KMS-11 (cell line): Measurements from ENCODE around the gene GDI1.

Source experiments
- H2AFZ ChIP-seq: fragments of 200-600 bp; sonication (generic); 2 replicates; pipeline ENCODE4 v1.6.1; 2016; ENCODE audit warnings: antibody characterized with exemption, mixed run types, low read depth
- H3K27ac ChIP-seq: fragments of 200-600 bp; sonication (generic); 2 replicates; pipeline ENCODE4 v1.6.1; 2016; ENCODE audit warnings: mild to moderate bottlenecking, mixed run types
- H3K27me3 ChIP-seq: fragments of 200-600 bp; sonication (generic); 2 replicates; pipeline ENCODE4 v1.6.1; 2017; ENCODE audit warnings: mild to moderate bottlenecking, low read depth, mixed run types, moderate library complexity; ENCODE audit not compliant: insufficient read depth
- H3K36me3 ChIP-seq: fragments of 200-600 bp; sonication (generic); 2 replicates; pipeline ENCODE4 v1.6.1; 2017; ENCODE audit warnings: mild to moderate bottlenecking, mixed run types; ENCODE audit not compliant: insufficient read depth
- H3K4me1 ChIP-seq: fragments of 200-600 bp; sonication (generic); 2 replicates; pipeline ENCODE4 v1.6.1; 2016; ENCODE audit warnings: mild to moderate bottlenecking, low read depth, mixed run types; ENCODE audit not compliant: poor library complexity, severe bottlenecking
- H3K4me2 ChIP-seq: fragments of 200-600 bp; sonication (generic); 2 replicates; pipeline ENCODE4 v1.7.0; 2016; ENCODE audit warnings: mild to moderate bottlenecking, mixed run types
- H3K4me3 ChIP-seq: fragments of 200-600 bp; sonication (generic); IDR thresholded peaks from 2 replicates; pipeline ENCODE4 v1.6.1; 2017; ENCODE audit warnings: low read depth, low read length, mixed read lengths; ENCODE audit not compliant: insufficient read depth
- H3K79me2 ChIP-seq: fragments of 200-600 bp; sonication (generic); 2 replicates; pipeline ENCODE4 v1.6.1; 2016; ENCODE audit warnings: low read depth, mixed run types; ENCODE audit not compliant: insufficient read depth
- H3K9ac ChIP-seq: fragments of 200-600 bp; sonication (generic); 2 replicates; pipeline ENCODE4 v1.6.1; 2016; ENCODE audit warnings: mild to moderate bottlenecking, mixed run types
- H4K20me1 ChIP-seq: fragments of 200-600 bp; sonication (generic); 2 replicates; pipeline ENCODE4 v1.6.1; 2016; ENCODE audit warnings: mild to moderate bottlenecking, mixed run types; ENCODE audit not compliant: insufficient read depth
- CTCF ChIP-seq: fragments of 200-600 bp; sonication (generic); conservative IDR thresholded peaks from 2 replicates; pipeline ENCODE4 v1.6.1; 2017; ENCODE audit warnings: low read depth, mild to moderate bottlenecking, antibody characterized with exemption, low read length, moderate library complexity, mixed read lengths

The GDI1 gene

DNA sequence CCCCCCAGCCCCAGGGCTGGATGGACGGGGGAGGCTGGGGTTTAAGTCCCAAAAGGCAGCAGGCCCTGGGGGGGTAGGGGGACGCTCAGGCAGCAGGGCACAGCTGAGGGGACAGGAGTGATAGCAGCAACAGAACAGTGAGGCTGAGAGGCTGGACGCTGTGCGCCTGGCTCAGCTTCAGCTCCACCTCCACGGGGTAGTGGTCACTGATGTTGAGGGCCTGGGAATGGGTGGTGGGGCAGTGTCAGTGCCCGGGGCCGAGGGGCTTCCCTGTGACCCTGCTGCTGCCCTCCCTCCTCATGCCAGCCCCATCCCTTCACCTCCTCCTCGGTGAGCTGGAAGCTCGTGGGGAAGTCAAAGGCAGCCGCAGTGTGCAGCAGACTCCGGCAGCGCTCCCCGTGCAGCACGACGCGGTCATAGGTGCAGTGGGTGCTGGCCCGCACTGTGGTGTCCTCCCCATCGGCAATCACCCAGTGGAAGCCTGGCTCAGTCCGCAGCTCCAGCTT, 34.3 kb upstream of the GDI1 start:
- TF ChIP-seq CTCF, result no peak
- Histone ChIP-seq H3K27ac (peak overlapping the region; percentile 99; the same call in 1 of the 2 replicates), H4K20me1 (no peaks in the 10 kb centered on the region), H2AFZ (no peak overlapping the region), H3K27me3 (no peaks in the 10 kb centered on the region), H3K36me3 (0 out of 2 replicates have a peak, but pooled peaks cover 7% of the 10 kb centered on the region), H3K4me1 (no peaks in the 10 kb centered on the region), H3K4me3 (no peak overlapping the region), H3K79me2 (peaks cover 21% of the 10 kb centered on the region), H3K9ac (no peak overlapping the region), H3K4me2 (no peak overlapping the region)

DNA sequence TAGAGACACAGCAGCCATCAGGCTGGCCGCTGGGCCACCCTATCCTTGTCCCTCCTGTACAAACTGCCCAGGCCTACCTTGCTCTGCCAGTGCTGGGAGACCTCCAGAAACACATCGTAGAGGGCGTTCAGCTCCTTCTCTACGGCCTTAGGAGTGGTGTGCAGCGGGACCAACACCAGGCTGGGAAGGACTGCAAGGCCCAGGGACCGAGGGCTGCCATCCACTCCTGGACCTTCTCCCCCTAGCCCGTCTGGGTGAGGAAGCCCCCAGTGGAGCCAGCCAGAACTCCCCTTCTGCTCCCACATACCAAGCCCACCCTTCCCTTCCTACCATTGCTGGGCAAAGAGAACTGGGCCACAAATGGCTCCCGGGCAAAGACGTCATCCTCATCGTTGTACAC, 33.8 kb upstream of the GDI1 start:
- H4K20me1 ChIP-seq, result no peaks in the 10 kb centered on the region
- no peak overlapping the region for H3K4me3 ChIP-seq
- H3K9ac ChIP-seq, result no peak overlapping the region
- no peak overlapping the region for H3K27ac ChIP-seq
- no peak overlapping the region for H3K4me2 ChIP-seq
- H3K4me1 ChIP-seq, result no peaks in the 10 kb centered on the region
- no peak for TF ChIP-seq CTCF
- H3K36me3 ChIP-seq, result 0 out of 2 replicates have a peak, but pooled peaks cover 7% of the 10 kb centered on the region
- H2AFZ ChIP-seq, result no peak overlapping the region
- H3K27me3 ChIP-seq, result no peaks in the 10 kb centered on the region
- H3K79me2 ChIP-seq, result peaks cover 21% of the 10 kb centered on the region

DNA sequence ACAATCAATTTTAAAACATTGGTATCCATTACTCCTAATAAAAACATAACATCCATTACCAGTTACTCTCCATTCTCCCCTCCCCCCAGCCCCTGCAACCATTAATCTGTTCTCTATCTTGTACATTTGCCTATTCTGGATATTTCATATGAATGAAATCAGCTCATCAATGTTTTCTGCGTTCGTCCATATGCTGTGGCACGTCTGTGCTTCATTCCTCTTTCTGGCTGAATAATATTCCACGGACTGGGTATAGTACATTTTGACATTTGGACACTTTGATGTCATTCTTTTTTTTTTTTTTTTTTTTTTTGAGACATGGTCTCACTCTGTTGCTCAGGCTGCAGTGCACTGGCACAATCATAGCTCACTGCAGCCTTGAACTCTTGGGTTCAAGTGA, 33.1 kb upstream of the GDI1 start:
- Histone ChIP-seq H3K36me3 (0 out of 2 replicates have a peak, but pooled peaks cover 6% of the 10 kb centered on the region), H3K79me2 (peaks cover 14% of the 10 kb centered on the region), H4K20me1 (no peaks in the 10 kb centered on the region), H3K4me2 (no peak overlapping the region), H3K27ac (no peak overlapping the region), H3K27me3 (no peaks in the 10 kb centered on the region), H3K4me1 (no peaks in the 10 kb centered on the region), H2AFZ (no peak overlapping the region), H3K4me3 (no peak overlapping the region), H3K9ac (no peak overlapping the region)
- TF ChIP-seq CTCF, result no peak

GRCh38 chrX:154404625-154405192, 32.2 kb upstream of the GDI1 start:
- Histone ChIP-seq H4K20me1 (no peaks in the 10 kb centered on the region), H3K27ac (no peak overlapping the region), H3K4me1 (no peaks in the 10 kb centered on the region), H3K79me2 (peaks cover 6% of the 10 kb centered on the region), H3K4me2 (no peak overlapping the region), H3K4me3 (no peak overlapping the region), H3K36me3 (no peaks in the 10 kb centered on the region), H3K27me3 (no peaks in the 10 kb centered on the region), H3K9ac (no peak overlapping the region), H2AFZ (no peak overlapping the region)
- no peak for TF ChIP-seq CTCF
